Endothelial cell (in vitro differentiated cells): ENCODE data around the gene SNRPE. TPM values are rescaled to one million over a fixed set of nuclear protein-coding genes. Genes with fewer than 3 reads are reported as not detected.

Experiments used
- DNase-seq: peaks from one replicate; pipeline ENCODE4 v3.0.0; 2021; ENCODE audit warnings: low spot score
- H3K27ac Mint-ChIP-seq: one replicate; pipeline ENCODE4 v1.8.0; 2021; ENCODE audit warnings: mixed read lengths, inconsistent platforms; ENCODE audit not compliant: unreplicated experiment
- H3K27me3 Mint-ChIP-seq: one replicate; pipeline ENCODE4 v1.8.0; 2021; ENCODE audit warnings: mild to moderate bottlenecking, moderate library complexity, mixed read lengths, inconsistent platforms; ENCODE audit not compliant: unreplicated experiment
- H3K36me3 Mint-ChIP-seq: one replicate; pipeline ENCODE4 v1.8.0; 2021; ENCODE audit warnings: mild to moderate bottlenecking, low read depth, mixed read lengths, inconsistent platforms; ENCODE audit not compliant: unreplicated experiment
- H3K4me1 Mint-ChIP-seq: one replicate; pipeline ENCODE4 v1.8.0; 2021; ENCODE audit warnings: mild to moderate bottlenecking, mixed read lengths, inconsistent platforms; ENCODE audit not compliant: unreplicated experiment
- H3K4me3 Mint-ChIP-seq: one replicate; pipeline ENCODE4 v1.8.0; 2021; ENCODE audit warnings: mild to moderate bottlenecking, mixed read lengths, inconsistent platforms; ENCODE audit not compliant: unreplicated experiment
- H3K9me3 Mint-ChIP-seq: one replicate; pipeline ENCODE4 v1.8.0; 2021; ENCODE audit warnings: mixed read lengths, inconsistent platforms; ENCODE audit not compliant: unreplicated experiment
- total RNA-seq: library from RNA; stranded (reverse); fragmentation: NEBNext Ultra II Directional; extraction: Animal tissue kit (Norgen Biotek cat#: 25700); gene quantifications from one replicate; pipeline ENCODE4 v1.2.1, GENCODE V29; 2021; ENCODE audit not compliant: unreplicated experiment
- TF ChIP-seq, protein P1 (sequence below): fragments of 200-600 bp; sonication (generic); IDR thresholded peaks from one replicate; pipeline ENCODE4 v1.5.0; 2021; ENCODE audit warnings: antibody characterized with exemption; ENCODE audit not compliant: unreplicated experiment

The SNRPE gene
- total RNA-seq, 1 donor from 2014 or later: 138 TPM

- H3K27me3 Mint-ChIP-seq: peaks cover 7% of the 10 kb centered on the region
- H3K27ac Mint-ChIP-seq: no peak overlapping the region
- H3K4me3 Mint-ChIP-seq: no peak overlapping the region
- H3K36me3 Mint-ChIP-seq: peaks cover 14% of the 10 kb centered on the region
- DNase-seq: no peak
- peaks cover 4% of the 10 kb centered on the region for H3K4me1 Mint-ChIP-seq
- TF ChIP-seq, protein P1, sequence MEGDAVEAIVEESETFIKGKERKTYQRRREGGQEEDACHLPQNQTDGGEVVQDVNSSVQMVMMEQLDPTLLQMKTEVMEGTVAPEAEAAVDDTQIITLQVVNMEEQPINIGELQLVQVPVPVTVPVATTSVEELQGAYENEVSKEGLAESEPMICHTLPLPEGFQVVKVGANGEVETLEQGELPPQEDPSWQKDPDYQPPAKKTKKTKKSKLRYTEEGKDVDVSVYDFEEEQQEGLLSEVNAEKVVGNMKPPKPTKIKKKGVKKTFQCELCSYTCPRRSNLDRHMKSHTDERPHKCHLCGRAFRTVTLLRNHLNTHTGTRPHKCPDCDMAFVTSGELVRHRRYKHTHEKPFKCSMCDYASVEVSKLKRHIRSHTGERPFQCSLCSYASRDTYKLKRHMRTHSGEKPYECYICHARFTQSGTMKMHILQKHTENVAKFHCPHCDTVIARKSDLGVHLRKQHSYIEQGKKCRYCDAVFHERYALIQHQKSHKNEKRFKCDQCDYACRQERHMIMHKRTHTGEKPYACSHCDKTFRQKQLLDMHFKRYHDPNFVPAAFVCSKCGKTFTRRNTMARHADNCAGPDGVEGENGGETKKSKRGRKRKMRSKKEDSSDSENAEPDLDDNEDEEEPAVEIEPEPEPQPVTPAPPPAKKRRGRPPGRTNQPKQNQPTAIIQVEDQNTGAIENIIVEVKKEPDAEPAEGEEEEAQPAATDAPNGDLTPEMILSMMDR: no peak
- H3K9me3 Mint-ChIP-seq: peaks cover 5% of the 10 kb centered on the region
These were observed 30.6 kb downstream of the SNRPE start for GRCh38 chr1:203891950-203892349.

DNA sequence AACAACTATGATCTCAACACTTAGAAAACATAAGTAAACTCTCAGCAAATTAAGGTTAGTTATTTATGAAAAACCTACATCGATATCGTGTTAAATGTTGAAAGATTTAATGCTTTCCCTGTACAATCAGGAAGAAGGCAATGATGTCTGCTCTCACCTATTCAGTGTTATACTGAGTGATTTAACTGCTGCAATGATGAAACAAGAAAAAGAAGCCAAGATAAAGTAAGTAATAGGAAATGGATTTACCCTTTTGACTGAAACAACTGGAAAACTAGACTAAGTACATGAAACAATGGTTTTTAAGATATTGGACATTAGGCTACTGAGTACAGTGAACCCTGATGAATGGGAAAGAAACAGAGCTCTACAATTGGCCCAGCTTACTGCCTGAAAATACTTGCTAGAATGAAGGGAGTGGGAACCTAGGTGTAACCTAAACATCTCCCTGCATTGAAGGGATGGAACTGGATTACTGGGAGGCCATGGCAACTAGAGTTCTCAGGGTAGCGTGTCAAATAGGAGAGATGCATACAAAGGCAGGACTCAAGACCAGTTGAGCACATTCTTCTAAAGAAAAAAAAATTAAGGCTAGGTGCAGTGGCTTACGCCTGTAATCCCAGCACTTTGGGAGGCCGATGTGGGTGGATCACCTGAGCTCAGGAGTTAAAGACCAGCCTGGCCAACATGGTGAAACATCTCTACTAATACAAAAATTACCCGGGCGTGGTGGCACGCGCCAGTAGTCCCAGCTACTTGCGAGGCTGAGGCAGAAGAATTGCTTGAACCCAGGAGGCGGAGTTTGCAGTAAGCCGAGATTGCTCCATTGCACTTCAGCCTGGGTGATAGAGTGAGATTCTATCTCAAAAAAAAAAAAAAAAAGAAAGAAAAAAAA lies 37.3 kb downstream of the SNRPE start:
- H3K27me3 Mint-ChIP-seq: peaks cover 5% of the 10 kb centered on the region
- H3K9me3 Mint-ChIP-seq: peaks cover 5% of the 10 kb centered on the region
- no peak for DNase-seq
- H3K36me3 Mint-ChIP-seq: peaks cover 6% of the 10 kb centered on the region
- no peak overlapping the region for H3K27ac Mint-ChIP-seq
- H3K4me3 Mint-ChIP-seq: no peak overlapping the region
- TF ChIP-seq, protein P1: no peak
- H3K4me1 Mint-ChIP-seq: no peaks in the 10 kb centered on the region

DNA sequence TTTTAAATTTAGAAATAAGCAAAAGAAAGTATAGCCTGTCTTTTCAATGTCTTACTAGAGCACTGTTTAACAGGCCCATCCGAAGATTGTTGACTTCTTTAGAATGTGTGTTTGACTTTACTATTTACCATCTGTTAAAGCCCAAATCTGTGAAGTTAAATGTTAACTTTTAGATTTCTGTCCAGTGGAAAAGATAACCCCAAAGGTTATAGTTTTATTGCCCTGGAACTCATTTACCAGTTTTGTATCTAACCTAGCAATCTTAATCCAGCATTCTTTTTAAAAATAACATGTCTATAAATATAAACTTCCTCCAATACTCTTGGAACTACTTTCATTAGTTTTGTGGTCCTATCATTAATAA lies 37.9 kb downstream of the SNRPE start:
- peaks cover 3% of the 10 kb centered on the region for H3K27me3 Mint-ChIP-seq
- peaks cover 2% of the 10 kb centered on the region for H3K9me3 Mint-ChIP-seq
- H3K4me3 Mint-ChIP-seq: no peak overlapping the region

DNA sequence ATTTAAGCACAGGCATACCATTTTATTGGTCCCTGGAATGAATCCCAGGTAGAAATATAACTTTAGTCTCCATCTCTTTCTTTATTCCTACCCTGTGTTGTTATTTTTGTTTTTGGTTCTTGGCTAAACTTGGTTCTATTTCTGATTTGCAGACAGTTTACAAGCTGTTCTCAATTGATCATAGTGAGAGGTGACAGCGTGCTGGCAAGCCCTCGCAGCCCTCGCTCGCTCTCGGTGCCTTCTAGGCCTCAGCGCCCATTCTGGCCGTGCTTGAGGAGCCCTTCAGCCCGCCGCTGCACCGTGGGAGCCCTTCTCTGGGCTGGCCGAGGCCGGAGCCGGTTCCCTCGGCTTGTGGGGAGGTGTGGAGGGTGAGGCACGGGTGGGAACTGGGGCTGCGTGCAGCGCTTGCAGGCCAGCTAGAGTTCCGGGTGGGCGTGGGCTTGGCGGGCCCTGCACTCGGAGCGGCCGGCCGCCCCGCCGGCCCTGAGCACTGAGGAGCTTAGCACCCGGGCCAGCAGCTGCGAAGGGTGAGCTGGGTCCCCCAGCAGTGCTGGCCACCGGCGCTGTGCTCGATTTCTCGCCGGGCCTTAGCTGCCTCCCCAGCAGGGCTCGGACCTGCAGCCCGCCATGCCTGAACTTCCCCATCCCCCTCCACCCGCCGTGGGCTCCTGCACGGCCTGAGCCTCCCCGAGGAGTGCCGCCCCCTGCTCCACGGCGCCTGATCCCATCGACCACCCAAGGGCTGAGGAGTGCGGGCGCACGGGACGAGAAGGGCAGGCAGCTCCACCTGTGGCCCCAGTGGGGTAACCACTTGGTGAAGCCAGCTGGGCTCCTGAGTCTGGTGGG lies 38.7 kb downstream of the SNRPE start:
- Mint-ChIP-seq H3K9me3 (no peaks in the 10 kb centered on the region), H3K27me3 (peaks cover 3% of the 10 kb centered on the region), H3K36me3 (no peaks in the 10 kb centered on the region), H3K27ac (no peak overlapping the region), H3K4me3 (no peak overlapping the region), H3K4me1 (no peaks in the 10 kb centered on the region)
- no peak for DNase-seq
- TF ChIP-seq, protein P1: no peak

More for the DNA sequence above, 37.9 kb downstream of the SNRPE start:
- Mint-ChIP-seq H3K27ac (no peak overlapping the region), H3K4me1 (no peaks in the 10 kb centered on the region), H3K36me3 (peaks cover 4% of the 10 kb centered on the region)
- TF ChIP-seq, protein P1: no peak
- DNase-seq: no peak
